HepG2 (cell line): Measurements from ENCODE around the gene B3GALT6. TPM values are rescaled to one million over a fixed set of nuclear protein-coding genes. Genes with fewer than 3 reads are reported as not detected.

ENCODE experiments used
- ATF2 ChIP-seq: sonication (generic); formaldehyde crosslinking; IDR thresholded peaks from 2 replicates; pipeline ENCODE4 v1.4.0; 2020; ENCODE audit warnings: missing genetic modification reagents
- ATF7 ChIP-seq, 2 experiments: fragments of 450-650 bp in 1 of 2; sonication (generic) in 1 of 2; formaldehyde crosslinking in 1 of 2; IDR thresholded peaks; 2 replicates each; pipeline versions ENCODE4 v1.4.0 to v1.6.1; 2016 to 2020; ENCODE audit warnings: antibody characterized with exemption in 1 of 2, mild to moderate bottlenecking in 1 of 2, missing genetic modification reagents in 1 of 2
- BCL3 ChIP-seq: sonication (generic); formaldehyde crosslinking; IDR thresholded peaks from 2 replicates; pipeline ENCODE4 v1.5.1; 2020; ENCODE audit warnings: mild to moderate bottlenecking, missing genetic modification reagents, moderate library complexity
- FOXP1 ChIP-seq, 2 experiments: fragments of 450-650 bp in 1 of 2; IDR thresholded peaks; 2 replicates each; pipeline ENCODE4 v1.6.1; 2017 to 2018; ENCODE audit warnings: antibody characterized with exemption in 1 of 2
- MATR3 ChIP-seq: sonication (generic); formaldehyde crosslinking; IDR thresholded peaks from 2 replicates; pipeline ENCODE4 v1.4.0; 2020; ENCODE audit warnings: missing genetic modification reagents
- MTA1 ChIP-seq: sonication (generic); formaldehyde crosslinking; IDR thresholded peaks from 2 replicates; pipeline ENCODE4 v1.4.0; 2020; ENCODE audit warnings: missing genetic modification reagents, mild to moderate bottlenecking, borderline replicate concordance
- NCOA1 ChIP-seq: sonication (generic); formaldehyde crosslinking; IDR thresholded peaks from 2 replicates; pipeline ENCODE4 v1.9.0; 2021; ENCODE audit warnings: missing genetic modification reagents
- RBM22 ChIP-seq: fragments of 200-400 bp; formaldehyde crosslinking; optimal IDR thresholded peaks from 2 replicates; pipeline ENCODE3; 2017; ENCODE audit warnings: mild to moderate bottlenecking, low read length, moderate library complexity
- ZBED4 ChIP-seq: sonication (generic); formaldehyde crosslinking; IDR thresholded peaks from 2 replicates; pipeline ENCODE4 v1.4.0; 2020; ENCODE audit warnings: missing genetic modification reagents, borderline replicate concordance
- ZBTB26 ChIP-seq: IDR thresholded peaks from 2 replicates; pipeline ENCODE4 v1.6.1; 2016; ENCODE audit warnings: missing compliant biosample characterization, missing genetic modification reagents, borderline replicate concordance
- ZBTB7B ChIP-seq: sonication (generic); formaldehyde crosslinking; IDR thresholded peaks from 2 replicates; pipeline ENCODE4 v1.4.0; 2020; ENCODE audit warnings: missing genetic modification reagents
- ZNF605 ChIP-seq: sonication (generic); formaldehyde crosslinking; IDR thresholded peaks from 2 replicates; pipeline ENCODE4 v1.8.0; 2022; ENCODE audit warnings: mild to moderate bottlenecking, missing genetic modification reagents
- ZNF609 ChIP-seq: sonication (generic); formaldehyde crosslinking; IDR thresholded peaks from 2 replicates; pipeline ENCODE4 v1.4.0; 2020; ENCODE audit warnings: mild to moderate bottlenecking, missing genetic modification reagents, borderline replicate concordance
- ZNF883 ChIP-seq: sonication (generic); formaldehyde crosslinking; IDR thresholded peaks from 2 replicates; pipeline ENCODE4 v1.5.1; 2020; ENCODE audit warnings: mild to moderate bottlenecking, missing genetic modification reagents; ENCODE audit errors: not compliant biosample characterization
- polyA plus RNA-seq, 8 experiments: library from polyadenylated mRNA; depleted of rRNA in 3 of 8; stranded (reverse) in 7 of 8; unstranded in 1 of 8; fragments of >200 nt; fragmentation: Illumina TruSeq in 4 of 8; extraction: Trizol in 4 of 8; gene quantifications; 2 replicates each; pipeline versions ENCODE4 v1.2.1 to v1.2.3, GENCODE V29; 2011 to 2016; ENCODE audit warnings: low read depth in 4 of 8, missing spikeins in 1 of 8, mixed read lengths in 1 of 8; ENCODE audit not compliant: insufficient read depth in 1 of 8
- total RNA-seq, 5 experiments: library from RNA; depleted of rRNA; stranded (reverse); fragments of >200 nt; fragmentation: Illumina TruSeq; extraction: Trizol; gene quantifications; 2 replicates each; pipeline ENCODE4 v1.2.3, GENCODE V29; 2016; ENCODE audit warnings: low read depth in 1 of 5

The B3GALT6 gene
- total and polyA plus RNA-seq, 2 of the 13 experiments (the other 11 are each of a cell fraction or from before 2014, with no cell fraction given), result 3.9 to 14.2 TPM

- peak; percentile 95 for TF ChIP-seq ZBED4
- peak; percentile 48 for TF ChIP-seq ZNF605
- TF ChIP-seq MATR3, result no peak
- TF ChIP-seq MTA1 (CRISPR knock-in tag), result peak; percentile 83; the same call in 1 of the 2 replicates
- TF ChIP-seq FOXP1 (IDR thresholded peaks at IDR 0.05), result no peak
- TF ChIP-seq FOXP1 (CRISPR knock-in tag; IDR thresholded peaks at IDR 0.05), result peak; percentile 23; the same call in 1 of the 2 replicates
- no peak for TF ChIP-seq RBM22
- peak; percentile 70 for TF ChIP-seq ZNF609
- TF ChIP-seq ZBTB26 (CRISPR knock-in tag), result no peak
- TF ChIP-seq ZNF883 (CRISPR knock-in tag), result peak; percentile 52
- no peak; the same call in 1 of the 2 replicates for TF ChIP-seq ATF2 (CRISPR knock-in tag)
- peak; percentile 69; the same call in 1 of the 2 replicates for TF ChIP-seq NCOA1 (CRISPR knock-in tag)
- no peak for TF ChIP-seq ATF7 (IDR thresholded peaks at IDR 0.05)
- 0 out of 2 replicates have a peak, but pooled peaks have one; percentile 5 for TF ChIP-seq ATF7 (CRISPR knock-in tag; IDR thresholded peaks at IDR 0.05)
- TF ChIP-seq ZBTB7B (CRISPR knock-in tag), result peak; percentile 78; the same call in 1 of the 2 replicates
- peak; percentile 78; the same call in 1 of the 2 replicates for TF ChIP-seq BCL3 (CRISPR knock-in tag)
These were observed 49.7 kb downstream of the B3GALT6 start (continued) for GRCh38 chr1:1281533-1282321.
